Ishikawa (cell line): Measurements from ENCODE around the gene HLX.

ENCODE experiments used
- CEBPB ChIP-seq: IDR thresholded peaks from 2 replicates; pipeline ENCODE4 v1.6.1; 2012
- CREB1 ChIP-seq: IDR thresholded peaks from 2 replicates; pipeline ENCODE4 v1.6.1; 2012; ENCODE audit warnings: low read depth
- EGR1 ChIP-seq: IDR thresholded peaks from 2 replicates; pipeline ENCODE4 v1.6.1; 2012
- EP300 ChIP-seq: IDR thresholded peaks from 2 replicates; pipeline ENCODE4 v1.6.1; 2012; ENCODE audit warnings: borderline replicate concordance
- FOXM1 ChIP-seq: IDR thresholded peaks from 2 replicates; pipeline ENCODE4 v1.6.1; 2012; ENCODE audit warnings: low read depth, borderline replicate concordance
- MAX ChIP-seq: IDR thresholded peaks from 2 replicates; pipeline ENCODE4 v1.6.1; 2012
- NFIC ChIP-seq: IDR thresholded peaks from 2 replicates; pipeline ENCODE4 v1.6.1; 2012
- REST ChIP-seq: IDR thresholded peaks from 2 replicates; pipeline ENCODE4 v1.6.1; 2012; ENCODE audit warnings: low read depth, mild to moderate bottlenecking
- TAF1 ChIP-seq: IDR thresholded peaks from 2 replicates; pipeline ENCODE4 v1.6.1; 2012; ENCODE audit warnings: low read depth, mild to moderate bottlenecking
- TCF12 ChIP-seq: IDR thresholded peaks from 2 replicates; pipeline ENCODE4 v1.6.1; 2012; ENCODE audit warnings: low read depth
- TEAD4 ChIP-seq: IDR thresholded peaks from 2 replicates; pipeline ENCODE4 v1.6.1; 2012
- USF1 ChIP-seq: IDR thresholded peaks from 2 replicates; pipeline ENCODE4 v1.6.1; 2012
- YY1 ChIP-seq: IDR thresholded peaks from 2 replicates; pipeline ENCODE4 v1.6.1; 2012; ENCODE audit warnings: low read depth

- TF ChIP-seq REST, result no peak
- no peak for TF ChIP-seq TEAD4
- no peak for TF ChIP-seq MAX
- TF ChIP-seq FOXM1, result no peak
- no peak for TF ChIP-seq TAF1
- TF ChIP-seq USF1, result no peak
- TF ChIP-seq EGR1, result no peak
- TF ChIP-seq EP300, result no peak
- TF ChIP-seq YY1, result no peak
- no peak for TF ChIP-seq CEBPB
- TF ChIP-seq TCF12, result no peak
- no peak for TF ChIP-seq CREB1
- no peak for TF ChIP-seq NFIC
These were observed 16.2 kb downstream of the HLX start for GRCh38 chr1:220895412-220895946.
